ENCODE data around the gene LHFPL2. TPM values are rescaled to one million over a fixed set of nuclear protein-coding genes. Genes with fewer than 3 reads are reported as not detected.

Gene LHFPL2
- total and polyA plus RNA-seq, 2 experiments from 2014 or later = 10.6 to 50.8 TPM

- H3K4me3 Mint-ChIP-seq = no peak overlapping the region
- Histone ChIP-seq H3F3A (replicated peaks; ENCODE audit: low read depth) (no peaks in the 10 kb centered on the region), H4K20me1 (replicated peaks; ENCODE audit: insufficient read depth) (no peaks in the 10 kb centered on the region), H3K4me2 (no peak overlapping the region), H2AFZ (no peak overlapping the region), H3K79me2 (replicated peaks; ENCODE audit: insufficient read depth) (no peaks in the 10 kb centered on the region), H3K36me3 (ENCODE audit: insufficient read depth) (no peaks in the 10 kb centered on the region), H3K27me3 (ENCODE audit: insufficient read depth) (no peaks in the 10 kb centered on the region), H3K4me1 (ENCODE audit: insufficient read depth) (peaks cover 7% of the 10 kb centered on the region; the same call in 1 of the 2 replicates), H3K9me2 (ENCODE audit: insufficient read depth) (no peaks in the 10 kb centered on the region), H3K27ac (ENCODE audit: low read depth) (no peak overlapping the region), H3K4me3 (no peak overlapping the region)
- no peak overlapping the region for H3K27ac Mint-ChIP-seq
- H3K27me3 Mint-ChIP-seq (ENCODE audit: insufficient read depth, low read depth, poor library complexity) = peaks cover 3% of the 10 kb centered on the region
- no peak for TF ChIP-seq EZH2phosphoT487 (IDR thresholded peaks at IDR 0.05; ENCODE audit: unreplicated experiment)
- TF ChIP-seq POLR2AphosphoS5 (IDR thresholded peaks at IDR 0.05; ENCODE audit: low read depth) = no peak
- TF ChIP-seq EZH2 (IDR thresholded peaks at IDR 0.05; ENCODE audit: low read depth, unreplicated experiment) = no peak
- TF ChIP-seq CTCF (conservative IDR thresholded peaks at IDR 0.05; ENCODE audit: low read depth in 2 of 2) = no peak
- no peak for TF ChIP-seq ZNF462 (CRISPR knock-in tag; IDR thresholded peaks at IDR 0.05)
- no peak for TF ChIP-seq ZNF114 (CRISPR knock-in tag; IDR thresholded peaks at IDR 0.05)
- TF ChIP-seq STAT1 (IDR thresholded peaks at IDR 0.05; ENCODE audit: unreplicated experiment) = no peak
- no peak for TF ChIP-seq CREB1 (CRISPR knock-in tag; IDR thresholded peaks at IDR 0.05; ENCODE audit: low read depth)
- no peak for TF ChIP-seq ETS1 (IDR thresholded peaks at IDR 0.05)
- TF ChIP-seq, protein P1, sequence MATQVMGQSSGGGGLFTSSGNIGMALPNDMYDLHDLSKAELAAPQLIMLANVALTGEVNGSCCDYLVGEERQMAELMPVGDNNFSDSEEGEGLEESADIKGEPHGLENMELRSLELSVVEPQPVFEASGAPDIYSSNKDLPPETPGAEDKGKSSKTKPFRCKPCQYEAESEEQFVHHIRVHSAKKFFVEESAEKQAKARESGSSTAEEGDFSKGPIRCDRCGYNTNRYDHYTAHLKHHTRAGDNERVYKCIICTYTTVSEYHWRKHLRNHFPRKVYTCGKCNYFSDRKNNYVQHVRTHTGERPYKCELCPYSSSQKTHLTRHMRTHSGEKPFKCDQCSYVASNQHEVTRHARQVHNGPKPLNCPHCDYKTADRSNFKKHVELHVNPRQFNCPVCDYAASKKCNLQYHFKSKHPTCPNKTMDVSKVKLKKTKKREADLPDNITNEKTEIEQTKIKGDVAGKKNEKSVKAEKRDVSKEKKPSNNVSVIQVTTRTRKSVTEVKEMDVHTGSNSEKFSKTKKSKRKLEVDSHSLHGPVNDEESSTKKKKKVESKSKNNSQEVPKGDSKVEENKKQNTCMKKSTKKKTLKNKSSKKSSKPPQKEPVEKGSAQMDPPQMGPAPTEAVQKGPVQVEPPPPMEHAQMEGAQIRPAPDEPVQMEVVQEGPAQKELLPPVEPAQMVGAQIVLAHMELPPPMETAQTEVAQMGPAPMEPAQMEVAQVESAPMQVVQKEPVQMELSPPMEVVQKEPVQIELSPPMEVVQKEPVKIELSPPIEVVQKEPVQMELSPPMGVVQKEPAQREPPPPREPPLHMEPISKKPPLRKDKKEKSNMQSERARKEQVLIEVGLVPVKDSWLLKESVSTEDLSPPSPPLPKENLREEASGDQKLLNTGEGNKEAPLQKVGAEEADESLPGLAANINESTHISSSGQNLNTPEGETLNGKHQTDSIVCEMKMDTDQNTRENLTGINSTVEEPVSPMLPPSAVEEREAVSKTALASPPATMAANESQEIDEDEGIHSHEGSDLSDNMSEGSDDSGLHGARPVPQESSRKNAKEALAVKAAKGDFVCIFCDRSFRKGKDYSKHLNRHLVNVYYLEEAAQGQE (IDR thresholded peaks at IDR 0.05; ENCODE audit: unreplicated experiment) = no peak
- TF ChIP-seq ZNF331 (CRISPR knock-in tag; IDR thresholded peaks at IDR 0.05; ENCODE audit: low read depth) = no peak
- TF ChIP-seq NANOG (IDR thresholded peaks at IDR 0.05; ENCODE audit: borderline replicate concordance) = no peak
- DNase-seq (ENCODE audit: low spot score) = no peak
- no peak for ATAC-seq
- H3K36me3 Mint-ChIP-seq (ENCODE audit: low read depth) = no peaks in the 10 kb centered on the region
- no peaks in the 10 kb centered on the region; the same call in 2 of the 3 replicates for H3K9me3 Mint-ChIP-seq
- H3K4me1 Mint-ChIP-seq = peaks cover 3% of the 10 kb centered on the region; the same call in 1 of the 3 replicates
These were observed 10.5 kb upstream of the LHFPL2 start for GRCh38 chr5:78659114-78659513.
